Tibial artery (tissue), 4 donors: ENCODE results near the gene CIITA.

Experiments used
- DNase-seq, 2 donors: peaks; one replicate each; pipeline ENCODE4 v3.0.0-alpha.2; 2019
- H3K27ac ChIP-seq, 2 donors: fragments of 200-600 bp; sonication (generic) in 1 of 2; 1 replicate in 1 of 2; 2 replicates in 1 of 2; pipeline ENCODE4 v1.5.1; 2018 to 2019; ENCODE audit warnings: mild to moderate bottlenecking in 1 of 2
- H3K27me3 ChIP-seq, 2 donors: fragments of 200-600 bp; sonication (generic) in 1 of 2; one replicate each; pipeline versions ENCODE4 v1.5.1 to v1.6.0; 2016 to 2019
- H3K36me3 ChIP-seq, 3 donors: fragments of 200-600 bp; sonication (generic) in 2 of 3; one replicate each; pipeline ENCODE4 v1.5.1; 2016 to 2019; ENCODE audit warnings: mild to moderate bottlenecking in 2 of 3
- H3K4me1 ChIP-seq, 4 donors: fragments of 200-600 bp; sonication (generic) in 2 of 4; 1 replicate in 3 of 4; 2 replicates in 1 of 4; pipeline ENCODE4 v1.5.1; 2016 to 2019
- H3K4me3 ChIP-seq, 2 donors: fragments of 200-600 bp; sonication (generic) in 1 of 2; 1 replicate in 1 of 2; 2 replicates in 1 of 2; pipeline ENCODE4 v1.5.1; 2018 to 2019; ENCODE audit warnings: mild to moderate bottlenecking in 2 of 2
- H3K9me3 ChIP-seq, 3 donors: fragments of 200-600 bp; sonication (generic) in 1 of 3; one replicate each; pipeline ENCODE4 v1.5.1; 2016 to 2019
- CTCF ChIP-seq, 2 experiments: fragments of 200-600 bp in 1 of 2; fragments of 450-650 bp in 1 of 2; IDR thresholded peaks; one replicate each; pipeline ENCODE4 v1.5.1; 2017 to 2019; ENCODE audit warnings: antibody characterized with exemption in 2 of 2, mild to moderate bottlenecking in 1 of 2, moderate library complexity in 1 of 2
- intact Hi-C: fragments of 100-400 bp; cut with DNase I; formaldehyde crosslinking; loops from one replicate; pipeline ENCODE4 v1.15.0; 2023; ENCODE audit warnings: low total_unique reads

Gene CIITA

GRCh38 chr16:10831894-10832886, 44.8 kb upstream of the CIITA start:
- no peak overlapping the region for H3K27ac ChIP-seq
- H3K27me3 ChIP-seq, result no peaks in the 10 kb centered on the region
- intact Hi-C loops, result loop anchor here (10.0 kb wide), 1 partner anchor 307 kb away; no protein-coding TSS in a partner anchor
- no peak overlapping the region for H3K4me3 ChIP-seq
- DNase-seq, result peak; percentile 33 to 52
- no peaks in the 10 kb centered on the region for H3K9me3 ChIP-seq
- peaks cover 0 to 28% (median 24%) of the 10 kb centered on the region in 4 donors for H3K4me1 ChIP-seq
- TF ChIP-seq CTCF (IDR thresholded peaks at IDR 0.05), result no peak
- H3K36me3 ChIP-seq, result no peaks in the 10 kb centered on the region

DNA sequence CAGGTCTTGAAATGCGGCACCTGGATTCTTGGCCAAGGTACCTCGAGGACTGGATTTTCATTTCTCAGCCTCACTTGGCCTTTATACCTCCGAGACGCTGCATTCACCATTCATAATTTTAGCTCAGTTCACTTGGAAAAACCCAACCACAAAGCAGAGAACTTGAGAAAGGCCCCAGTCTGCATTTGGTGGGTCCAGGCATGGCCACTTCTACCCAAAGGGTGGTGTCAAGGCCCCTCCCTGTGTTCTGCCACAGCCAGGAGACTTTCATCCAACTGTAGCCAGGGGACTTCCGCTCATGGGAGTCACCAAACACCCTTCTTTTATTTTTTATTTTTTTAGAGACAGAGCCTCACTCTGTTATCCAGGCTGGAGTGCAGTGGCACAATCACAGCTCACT, 43.7 kb upstream of the CIITA start:
- no peaks in the 10 kb centered on the region for H3K27me3 ChIP-seq
- intact Hi-C loops, result loop anchor here (10.0 kb wide), 1 partner anchor 308 kb away; no protein-coding TSS in a partner anchor
- H3K4me3 ChIP-seq, result no peak overlapping the region
- H3K27ac ChIP-seq, result no peak overlapping the region
- H3K4me1 ChIP-seq, result peaks cover 0 to 17% (median 14%) of the 10 kb centered on the region in 4 donors
- DNase-seq, result peak in 1 of 2 donors; percentile 37
- TF ChIP-seq CTCF (IDR thresholded peaks at IDR 0.05), result no peak
- no peaks in the 10 kb centered on the region for H3K36me3 ChIP-seq
- no peaks in the 10 kb centered on the region for H3K9me3 ChIP-seq

GRCh38 chr16:10834130-10834529, 42.9 kb upstream of the CIITA start:
- intact Hi-C loops, result loop anchor here (10.0 kb wide), 1 partner anchor 309 kb away; no protein-coding TSS in a partner anchor
- Histone ChIP-seq H3K4me3 (no peak overlapping the region), H3K9me3 (no peaks in the 10 kb centered on the region), H3K36me3 (no peaks in the 10 kb centered on the region), H3K27ac (no peak overlapping the region), H3K4me1 (peaks cover 0 to 8% (median 5%) of the 10 kb centered on the region in 4 donors), H3K27me3 (peaks cover 0 to 2% of the 10 kb centered on the region in 2 donors)
- peak in 1 of 2 donors; percentile 46 for DNase-seq
- no peak for TF ChIP-seq CTCF (IDR thresholded peaks at IDR 0.05)

GRCh38 chr16:10834766-10835165, 42.2 kb upstream of the CIITA start:
- Histone ChIP-seq H3K36me3 (no peaks in the 10 kb centered on the region), H3K4me1 (peaks cover 0 to 3% (median under 1%) of the 10 kb centered on the region in 4 donors), H3K27ac (no peak overlapping the region), H3K4me3 (no peak overlapping the region), H3K27me3 (peaks cover 0 to 4% of the 10 kb centered on the region in 2 donors), H3K9me3 (no peaks in the 10 kb centered on the region)
- DNase-seq, result peak in 1 of 2 donors; percentile 44
- intact Hi-C loops, result loop anchor here (5.0 to 10.0 kb wide), 2 partner anchors 78 to 310 kb away; no protein-coding TSS in a partner anchor
- TF ChIP-seq CTCF (IDR thresholded peaks at IDR 0.05), result no peak

DNA sequence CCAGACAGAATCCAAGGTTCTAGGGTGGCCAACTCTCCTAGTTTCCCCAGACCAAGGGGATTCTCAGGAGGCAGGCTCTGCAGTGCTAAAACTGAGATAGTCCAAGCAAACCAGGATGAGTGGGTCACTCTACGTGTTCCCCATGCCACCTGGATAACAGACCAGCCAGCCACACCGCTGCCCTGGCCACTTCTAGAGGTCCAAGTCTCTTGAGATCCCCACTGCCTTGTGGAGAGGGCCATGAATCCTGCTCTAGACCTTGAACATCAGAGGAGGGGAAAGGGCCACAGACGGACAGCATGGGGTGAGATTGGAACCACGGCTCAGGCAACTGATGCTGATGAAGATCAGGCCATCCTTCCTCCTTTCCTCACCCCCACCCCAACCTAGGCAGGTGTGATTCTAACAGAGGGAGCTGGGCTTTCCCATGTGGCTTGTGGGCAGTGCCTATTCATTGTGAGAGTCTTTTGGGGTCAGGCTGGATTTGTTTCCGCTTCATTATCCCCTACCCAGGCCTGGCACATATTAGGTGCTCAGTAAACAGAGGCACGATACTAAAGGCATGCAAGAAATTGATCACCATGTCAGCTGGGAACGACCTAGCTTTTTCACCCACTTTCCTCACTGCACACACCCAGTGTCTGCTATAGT, 41.6 kb upstream of the CIITA start:
- intact Hi-C loops, result loop anchor here (5.0 to 10.0 kb wide), 2 partner anchors 77 to 311 kb away; no protein-coding TSS in a partner anchor

More for the DNA sequence above, 41.6 kb upstream of the CIITA start:
- H3K4me1 ChIP-seq, result no peaks in the 10 kb centered on the region
- H3K27me3 ChIP-seq, result peaks cover 0 to 4% of the 10 kb centered on the region in 2 donors
- no peak for TF ChIP-seq CTCF (IDR thresholded peaks at IDR 0.05)
- DNase-seq, result peak in 1 of 2 donors; percentile 17
- H3K9me3 ChIP-seq, result no peaks in the 10 kb centered on the region
- no peak overlapping the region for H3K27ac ChIP-seq
- no peak overlapping the region for H3K4me3 ChIP-seq
- H3K36me3 ChIP-seq, result no peaks in the 10 kb centered on the region
